Activated CD4-positive, alpha-beta T cell treated with anti-CD3 and anti-CD28 coated beads, Interleukin-2, amount 10 ng/mL, durations not matched to agents 7 days and 5 days (primary cell): ENCODE data around the gene APOO. TPM values are rescaled to one million over a fixed set of nuclear protein-coding genes. Genes with fewer than 3 reads are reported as not detected.

Source experiments
- CTCF ChIA-PET: fragments of 350-600 bp; sonication (Branson Sonifier 250); formaldehyde crosslinking; loops from one replicate; lab custom pipeline; 2021; ENCODE audit warnings: antibody characterized with exemption; lab: Charles Lee
- POLR2A ChIA-PET: fragments of 350-600 bp; sonication (Branson Sonifier 250); formaldehyde crosslinking; loops from one replicate; lab custom pipeline; 2021; ENCODE audit warnings: antibody characterized with exemption; lab: Charles Lee
- DNase-seq: peaks from one replicate; pipeline ENCODE4 v3.0.0-alpha.2; 2020
- H3K27ac Mint-ChIP-seq: one replicate; pipeline ENCODE4 v1.8.0; 2021; ENCODE audit warnings: mild to moderate bottlenecking, moderate library complexity, mixed read lengths
- H3K27me3 Mint-ChIP-seq: one replicate; pipeline ENCODE4 v1.8.0; 2021; ENCODE audit warnings: mixed read lengths
- H3K36me3 Mint-ChIP-seq: one replicate; pipeline ENCODE4 v1.8.0; 2021; ENCODE audit warnings: low read depth, mixed read lengths
- H3K4me1 Mint-ChIP-seq: one replicate; pipeline ENCODE4 v1.8.0; 2021; ENCODE audit warnings: mixed read lengths
- H3K4me3 Mint-ChIP-seq: one replicate; pipeline ENCODE4 v1.8.0; 2021; ENCODE audit warnings: mild to moderate bottlenecking, moderate library complexity, mixed read lengths
- H3K9me3 Mint-ChIP-seq: one replicate; pipeline ENCODE4 v1.8.0; 2021; ENCODE audit warnings: mixed read lengths
- total RNA-seq, 2 experiments: library from RNA; stranded (reverse); gene quantifications; one replicate each; pipeline ENCODE4 v1.2.3, GENCODE V29; 2021

The APOO gene
- total RNA-seq, 2 experiments from 2014 or later, result 26.6 to 28.5 TPM

DNA sequence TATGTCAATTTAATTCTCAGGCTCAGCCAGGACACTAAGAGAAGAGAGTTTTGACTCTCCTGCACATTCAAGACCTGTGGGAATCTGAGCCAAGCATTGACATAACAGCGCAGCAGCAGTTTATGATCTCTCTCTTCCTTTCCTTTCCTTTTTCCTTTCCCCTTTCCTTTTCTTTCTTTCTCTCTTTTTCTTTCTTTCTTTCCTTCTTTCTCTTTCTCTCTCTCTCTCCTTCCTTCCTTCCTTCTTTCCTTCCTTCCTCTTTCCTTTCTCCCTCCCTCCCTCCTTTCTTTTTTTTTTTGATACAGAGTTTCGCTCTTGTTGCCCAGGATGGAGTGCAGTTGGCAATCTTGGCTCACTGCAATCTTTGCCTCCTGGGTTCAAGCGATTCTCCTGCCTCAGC, 103.2 kb downstream of the APOO start:
- no peaks in the 10 kb centered on the region for H3K27me3 Mint-ChIP-seq
- no peaks in the 10 kb centered on the region for H3K9me3 Mint-ChIP-seq
- H3K27ac Mint-ChIP-seq, result no peak overlapping the region
- CTCF ChIA-PET, result no interaction called here
- POLR2A ChIA-PET, result no interaction called here
- H3K4me1 Mint-ChIP-seq, result peaks cover 7% of the 10 kb centered on the region
- no peak for DNase-seq
- H3K4me3 Mint-ChIP-seq, result no peak overlapping the region
- no peaks in the 10 kb centered on the region for H3K36me3 Mint-ChIP-seq

DNA sequence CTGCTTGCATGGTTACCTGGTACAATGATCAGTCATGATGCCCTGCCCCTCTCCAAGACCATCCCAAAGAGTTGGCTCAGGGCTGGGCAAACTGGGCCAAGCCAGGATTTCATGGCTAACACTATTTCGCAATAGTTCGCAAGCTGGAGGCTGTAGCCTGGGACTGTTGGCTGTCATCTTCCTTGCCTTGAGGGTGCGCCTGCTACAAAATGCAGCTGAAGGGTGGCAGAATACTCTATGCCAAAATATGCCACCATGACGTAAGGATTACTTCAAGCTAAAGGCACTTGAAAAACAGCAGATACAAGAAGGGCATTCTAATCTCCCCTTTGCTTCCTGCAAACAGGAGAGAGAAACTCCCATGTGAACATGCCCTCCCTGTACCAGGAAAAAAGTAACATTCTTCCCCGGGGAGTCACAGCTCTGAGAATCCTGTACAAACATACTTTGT, 103.8 kb downstream of the APOO start:
- Mint-ChIP-seq H3K9me3 (no peaks in the 10 kb centered on the region), H3K27me3 (no peaks in the 10 kb centered on the region), H3K36me3 (no peaks in the 10 kb centered on the region), H3K27ac (no peak overlapping the region), H3K4me1 (peaks cover 7% of the 10 kb centered on the region), H3K4me3 (no peak overlapping the region)
- CTCF ChIA-PET, result interaction anchor here (1.1 kb wide), 1 partner anchor 21 kb away, joined by 4 read pairs; the partner anchor contains the start of gene SAT1
- POLR2A ChIA-PET, result no interaction called here
- no peak for DNase-seq

DNA sequence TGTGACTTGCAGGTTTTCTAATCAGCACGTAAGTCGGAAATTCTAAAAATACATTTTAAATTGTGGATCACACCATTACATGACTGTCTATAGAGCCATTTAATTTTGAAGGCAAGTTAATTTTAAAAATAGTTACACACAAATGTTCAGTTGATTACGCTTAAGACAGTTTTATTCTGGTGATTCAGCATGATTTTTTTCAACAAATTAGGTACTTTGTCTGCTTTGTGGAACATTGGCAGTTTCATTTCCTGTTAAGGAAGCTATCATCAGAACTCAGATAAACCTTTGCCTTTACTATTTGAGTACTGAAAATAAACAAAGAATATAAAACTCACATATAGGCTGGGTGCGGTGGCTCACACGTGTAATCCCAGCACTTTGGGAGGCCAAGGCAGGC, 105.3 kb downstream of the APOO start:
- peaks cover 7% of the 10 kb centered on the region for H3K4me1 Mint-ChIP-seq
- DNase-seq, result no peak
- H3K9me3 Mint-ChIP-seq, result no peaks in the 10 kb centered on the region
- ChIA-PET POLR2A (no interaction called here), CTCF (no interaction called here)
- no peaks in the 10 kb centered on the region for H3K36me3 Mint-ChIP-seq
- H3K4me3 Mint-ChIP-seq, result no peak overlapping the region
- H3K27me3 Mint-ChIP-seq, result no peaks in the 10 kb centered on the region
- H3K27ac Mint-ChIP-seq, result no peak overlapping the region

DNA sequence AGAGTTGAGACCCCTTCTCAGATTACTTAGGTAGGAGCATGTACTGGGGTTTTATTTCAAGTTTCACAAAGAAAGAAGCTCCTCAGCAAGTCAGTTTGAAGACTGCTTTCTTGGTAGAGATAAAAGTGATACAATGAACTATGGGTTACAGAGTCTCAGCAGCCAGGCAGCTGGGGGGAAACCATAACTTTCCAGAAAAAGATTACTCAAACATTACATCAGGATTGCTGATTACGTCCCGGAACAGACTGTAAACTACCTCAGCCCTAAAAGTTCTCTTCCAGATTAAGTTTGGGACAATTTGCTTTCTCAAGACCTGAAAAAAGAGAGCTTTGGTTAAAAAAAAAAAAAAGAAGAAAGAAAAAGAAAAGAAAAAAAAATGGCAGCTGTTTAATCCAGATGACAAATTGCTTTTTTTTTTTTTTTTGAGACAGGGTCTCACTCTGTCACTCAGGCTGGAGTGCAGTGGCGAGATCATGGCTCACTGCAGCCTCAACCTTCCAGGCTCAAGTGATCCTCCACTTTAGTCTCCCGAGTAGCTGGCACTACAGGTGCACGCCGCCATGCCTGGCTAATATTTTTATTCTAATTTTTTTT, 108.2 kb downstream of the APOO start:
- H3K9me3 Mint-ChIP-seq, result no peaks in the 10 kb centered on the region
- ChIA-PET POLR2A (no interaction called here), CTCF (interaction anchor here (0.7 to 1.0 kb wide), 2 partner anchors 10 to 491 kb away, joined by 3 read pairs; no protein-coding TSS in a partner anchor)
- H3K4me1 Mint-ChIP-seq, result peaks cover 7% of the 10 kb centered on the region
- no peaks in the 10 kb centered on the region for H3K27me3 Mint-ChIP-seq
- no peaks in the 10 kb centered on the region for H3K36me3 Mint-ChIP-seq
- no peak overlapping the region for H3K27ac Mint-ChIP-seq
- DNase-seq, result no peak
- H3K4me3 Mint-ChIP-seq, result no peak overlapping the region

DNA sequence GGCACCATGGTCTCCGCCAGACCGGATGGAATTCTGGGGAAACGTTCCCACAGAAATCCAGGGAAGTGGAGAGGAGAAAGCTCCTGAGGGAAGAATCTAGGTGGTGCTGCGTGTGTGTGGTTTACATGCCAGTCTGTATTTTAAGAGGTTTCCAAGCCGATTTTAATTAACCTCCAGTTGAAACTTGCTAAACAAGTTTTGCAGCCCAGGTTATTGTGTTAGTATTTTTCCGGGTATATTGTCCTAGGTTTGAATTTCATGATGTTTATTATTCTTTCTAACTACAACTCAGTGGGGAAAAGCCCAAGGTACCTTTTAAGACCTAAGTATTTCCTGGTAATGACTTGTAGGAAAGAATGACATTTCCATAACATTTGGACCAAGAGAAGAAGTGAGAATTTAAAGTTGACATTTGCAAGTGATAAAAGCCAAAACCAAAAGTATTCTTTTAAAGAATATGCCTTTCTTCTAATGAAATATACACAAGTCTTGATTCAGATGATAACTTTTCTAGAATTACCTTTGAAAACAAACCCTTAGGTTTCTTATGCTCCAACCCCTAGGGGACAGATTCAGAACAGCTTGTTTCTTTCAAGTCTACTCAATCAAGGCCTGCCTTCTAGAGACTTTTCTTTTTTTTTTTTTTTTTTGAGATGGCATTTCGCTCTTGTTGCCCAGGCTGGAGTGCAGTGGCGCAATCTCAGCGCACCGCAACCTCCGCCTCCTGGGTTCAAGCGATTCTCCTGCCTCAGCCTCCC, 110.2 kb downstream of the APOO start:
- Mint-ChIP-seq H3K27ac (no peak overlapping the region), H3K27me3 (no peaks in the 10 kb centered on the region), H3K4me1 (peaks cover 3% of the 10 kb centered on the region), H3K4me3 (no peak overlapping the region), H3K9me3 (no peaks in the 10 kb centered on the region), H3K36me3 (no peaks in the 10 kb centered on the region)
- no peak for DNase-seq
- ChIA-PET POLR2A (no interaction called here), CTCF (interaction anchor here (1.8 kb wide), 1 partner anchor 15 kb away, joined by 6 read pairs; the partner anchor contains the start of gene SAT1)

DNA sequence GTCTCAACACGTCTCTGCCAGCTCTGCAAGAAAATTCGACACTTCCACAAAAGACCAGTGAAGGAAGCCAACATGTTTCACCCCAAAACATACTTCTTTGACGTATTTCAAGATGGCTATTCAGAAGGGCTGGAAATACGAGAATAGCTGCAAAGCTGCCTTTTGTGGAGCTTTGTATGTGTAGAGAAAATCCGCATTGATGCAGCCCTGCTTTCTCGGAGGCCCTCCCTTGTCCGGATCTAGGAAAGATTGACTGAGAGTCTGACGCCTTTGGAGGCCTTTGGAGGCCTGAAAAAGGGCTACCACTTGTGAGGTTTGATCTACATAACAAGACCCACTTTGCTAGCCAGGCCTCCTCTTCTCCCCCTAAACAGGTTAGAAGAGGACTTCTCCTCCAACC, 112.5 kb downstream of the APOO start:
- no peak overlapping the region for H3K4me3 Mint-ChIP-seq
- no peak for DNase-seq
- H3K27ac Mint-ChIP-seq, result no peak overlapping the region
- CTCF ChIA-PET, result interaction anchor here (0.6 to 1.2 kb wide), 3 partner anchors 11 to 78 kb away, joined by 3 to 4 read pairs (median 3); no protein-coding TSS in a partner anchor
- POLR2A ChIA-PET, result no interaction called here
- no peaks in the 10 kb centered on the region for H3K36me3 Mint-ChIP-seq
- no peaks in the 10 kb centered on the region for H3K27me3 Mint-ChIP-seq
- no peaks in the 10 kb centered on the region for H3K4me1 Mint-ChIP-seq
- no peaks in the 10 kb centered on the region for H3K9me3 Mint-ChIP-seq

DNA sequence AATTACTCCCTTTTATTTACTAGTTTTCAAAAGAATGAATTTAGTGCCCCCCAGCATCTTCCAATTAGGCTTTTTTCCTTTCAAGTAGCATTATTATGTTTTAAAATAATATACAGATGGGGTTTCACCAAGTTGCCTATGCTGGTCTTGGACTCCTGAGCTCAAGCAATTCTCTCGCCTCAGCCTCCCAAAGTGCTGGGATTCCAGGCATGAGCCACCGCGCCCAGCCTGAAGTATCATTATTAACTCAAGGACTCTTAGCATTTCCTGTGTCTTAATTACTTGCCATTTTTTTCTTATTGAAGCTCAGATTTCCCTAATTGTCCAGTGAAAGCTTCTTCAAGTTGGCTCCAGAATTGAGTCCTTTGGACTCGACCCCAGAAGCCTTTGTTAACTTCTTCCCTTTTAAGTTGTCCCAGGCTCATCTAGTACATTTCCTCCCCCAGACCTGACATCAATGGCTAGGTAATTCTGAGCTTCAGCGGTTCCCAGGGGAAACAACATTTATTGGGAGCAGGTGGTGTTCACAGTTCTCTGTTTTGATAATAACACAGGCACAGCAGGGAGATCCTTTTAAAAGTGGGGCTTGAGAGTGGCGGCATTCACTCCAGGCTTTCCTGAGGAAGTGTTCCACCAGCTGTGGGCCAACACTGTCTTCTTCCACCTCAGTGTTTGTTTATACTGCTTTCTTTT, 114.7 kb downstream of the APOO start:
- DNase-seq, result no peak
- Mint-ChIP-seq H3K4me1 (peaks cover 4% of the 10 kb centered on the region), H3K27ac (no peak overlapping the region), H3K4me3 (no peak overlapping the region), H3K9me3 (no peaks in the 10 kb centered on the region), H3K36me3 (no peaks in the 10 kb centered on the region), H3K27me3 (no peaks in the 10 kb centered on the region)
- CTCF ChIA-PET, result interaction anchor here (1.1 kb wide), 1 partner anchor 8 kb away, joined by 3 read pairs; no protein-coding TSS in a partner anchor
- POLR2A ChIA-PET, result no interaction called here

DNA sequence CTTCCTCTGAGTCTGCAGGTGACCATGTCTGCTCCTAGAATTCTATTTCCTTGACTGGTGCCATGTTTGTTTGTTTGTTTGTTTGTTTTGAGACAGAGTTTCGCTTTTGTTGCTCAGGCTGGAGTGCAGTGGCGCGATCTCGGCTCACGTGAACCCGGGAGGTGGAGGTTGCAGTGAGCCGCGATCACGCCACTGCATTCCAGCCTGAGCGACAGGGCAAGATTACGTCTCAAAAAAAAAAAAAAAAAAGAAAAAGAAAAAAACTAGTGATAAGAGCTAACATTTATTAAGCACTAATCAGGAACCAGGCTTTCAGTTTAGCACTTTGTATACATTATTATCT, 117.6 kb downstream of the APOO start:
- Mint-ChIP-seq H3K27me3 (no peaks in the 10 kb centered on the region), H3K27ac (no peak overlapping the region), H3K4me1 (peaks cover 12% of the 10 kb centered on the region), H3K9me3 (no peaks in the 10 kb centered on the region), H3K36me3 (peaks cover 8% of the 10 kb centered on the region), H3K4me3 (no peak overlapping the region)
- no peak for DNase-seq
- ChIA-PET POLR2A (no interaction called here), CTCF (interaction anchor here (0.5 kb wide), 1 partner anchor 155 kb away, joined by 3 read pairs; no protein-coding TSS in a partner anchor)

DNA sequence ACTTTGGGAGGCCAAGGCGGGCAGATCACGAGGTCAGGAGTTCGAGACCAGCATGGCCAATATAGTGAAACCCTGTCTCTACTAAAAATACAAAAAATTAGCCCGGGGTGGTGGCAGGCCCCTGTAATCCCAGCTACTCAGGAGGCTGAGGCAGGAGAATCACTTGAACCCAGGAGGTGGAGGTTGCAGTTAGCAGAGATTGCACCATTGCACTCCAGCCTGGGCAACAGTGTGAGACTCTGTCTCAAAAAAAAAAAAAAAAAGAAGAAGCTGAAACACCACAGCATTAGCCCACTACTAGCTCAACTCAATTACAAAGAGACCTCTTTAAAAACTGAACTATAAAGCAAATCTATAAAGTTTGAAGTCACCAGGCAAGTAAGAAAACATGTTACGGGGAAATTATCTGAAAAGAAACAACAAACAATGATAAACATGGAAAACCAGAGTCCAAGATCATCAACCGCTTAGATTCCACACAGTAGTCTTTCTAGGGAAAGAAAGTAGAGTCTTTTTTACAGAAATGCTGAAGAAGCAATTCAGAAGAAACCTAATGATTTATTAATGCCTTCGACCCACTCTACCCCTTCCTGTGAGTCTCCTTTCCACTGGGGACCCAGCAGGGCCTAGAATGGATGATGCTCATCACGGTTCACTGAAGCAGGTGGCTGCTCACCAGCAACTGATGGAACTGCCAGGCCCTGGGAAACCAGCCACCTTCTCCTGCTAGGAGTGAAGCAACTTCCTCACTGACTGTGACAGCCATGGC, 118.2 kb downstream of the APOO start:
- Mint-ChIP-seq H3K4me1 (peaks cover 18% of the 10 kb centered on the region), H3K27ac (no peak overlapping the region), H3K27me3 (no peaks in the 10 kb centered on the region), H3K4me3 (no peak overlapping the region), H3K9me3 (no peaks in the 10 kb centered on the region), H3K36me3 (peaks cover 14% of the 10 kb centered on the region)
- ChIA-PET POLR2A (no interaction called here), CTCF (interaction anchor here (0.5 kb wide), 1 partner anchor 155 kb away, joined by 3 read pairs; no protein-coding TSS in a partner anchor)
- DNase-seq, result no peak

DNA sequence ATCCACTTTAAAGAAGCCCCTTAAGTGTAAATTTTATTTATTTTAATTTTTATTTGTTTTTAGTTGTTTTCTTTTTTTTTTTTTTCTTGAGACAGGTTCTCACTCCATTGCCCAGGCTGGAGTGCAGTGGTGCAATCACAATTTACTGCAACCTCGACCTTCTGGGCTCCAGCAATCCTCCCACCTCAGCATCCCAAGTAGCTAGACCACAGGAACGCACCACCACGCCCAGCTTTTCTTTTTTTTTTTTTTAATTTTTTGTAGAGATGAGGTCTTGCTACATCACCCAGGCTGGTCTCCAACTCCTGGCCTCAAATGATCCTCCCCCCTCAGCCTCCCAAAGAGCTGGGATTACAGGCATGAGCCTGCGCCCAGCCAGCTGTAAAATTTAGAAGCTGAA, 118.8 kb downstream of the APOO start:
- H3K4me3 Mint-ChIP-seq, result no peak overlapping the region
- H3K27me3 Mint-ChIP-seq, result no peaks in the 10 kb centered on the region
- H3K36me3 Mint-ChIP-seq, result peaks cover 20% of the 10 kb centered on the region
- no peak overlapping the region for H3K27ac Mint-ChIP-seq
- POLR2A ChIA-PET, result no interaction called here
- CTCF ChIA-PET, result no interaction called here
- no peaks in the 10 kb centered on the region for H3K9me3 Mint-ChIP-seq
- peaks cover 22% of the 10 kb centered on the region for H3K4me1 Mint-ChIP-seq
- no peak for DNase-seq

DNA sequence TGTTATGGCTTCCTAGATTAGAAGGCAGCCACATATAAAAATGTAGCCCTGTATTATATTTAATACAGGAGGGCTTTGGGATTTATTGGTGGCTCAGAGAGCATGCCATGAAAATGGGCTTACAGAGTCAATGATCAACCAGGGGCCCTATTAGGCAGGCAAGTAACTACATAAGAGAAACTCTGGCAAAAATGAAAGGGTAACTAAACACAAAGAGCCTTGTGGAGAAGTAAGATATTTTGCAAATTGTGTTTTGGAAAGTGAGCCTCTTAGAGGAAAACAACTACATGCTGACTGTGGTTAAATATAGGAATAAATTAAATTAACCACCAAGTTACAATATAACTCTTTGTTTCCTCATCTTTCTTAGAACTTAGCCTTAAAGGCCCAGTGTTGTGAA, 119.2 kb downstream of the APOO start:
- Mint-ChIP-seq H3K27ac (no peak overlapping the region), H3K36me3 (peaks cover 24% of the 10 kb centered on the region), H3K4me1 (peaks cover 22% of the 10 kb centered on the region), H3K9me3 (no peaks in the 10 kb centered on the region), H3K4me3 (no peak overlapping the region), H3K27me3 (no peaks in the 10 kb centered on the region)
- ChIA-PET CTCF (interaction anchor here (1.2 kb wide), 1 partner anchor 113 kb away, joined by 4 read pairs; no protein-coding TSS in a partner anchor), POLR2A (no interaction called here)
- DNase-seq, result no peak

DNA sequence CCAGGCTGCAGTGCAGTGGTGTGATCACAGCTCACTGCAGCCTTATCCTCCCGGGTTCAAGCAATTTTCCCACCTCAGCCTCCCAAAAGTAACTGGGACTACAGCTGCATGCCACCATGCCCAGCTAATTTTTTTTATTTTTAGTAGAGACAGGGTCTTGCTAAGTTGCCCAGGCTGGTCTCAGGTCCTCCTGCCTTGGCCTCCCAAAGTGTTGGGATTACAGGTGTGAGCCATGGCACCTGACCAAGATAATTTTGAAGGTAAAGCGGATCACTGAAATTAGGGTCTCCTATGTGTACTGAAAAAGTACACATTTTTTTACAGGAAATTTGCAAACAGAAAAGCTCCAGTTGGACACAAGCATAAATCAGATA, 120.0 kb downstream of the APOO start:
- Mint-ChIP-seq H3K4me3 (no peak overlapping the region), H3K27ac (no peak overlapping the region)
- CTCF ChIA-PET, result interaction anchor here (1.1 to 1.2 kb wide), 2 partner anchors 9 to 114 kb away, joined by 3 to 4 read pairs; no protein-coding TSS in a partner anchor

More for the DNA sequence above, 120.0 kb downstream of the APOO start:
- Mint-ChIP-seq H3K4me1 (peaks cover 23% of the 10 kb centered on the region), H3K9me3 (no peaks in the 10 kb centered on the region), H3K36me3 (peaks cover 25% of the 10 kb centered on the region), H3K27me3 (no peaks in the 10 kb centered on the region)
- POLR2A ChIA-PET, result no interaction called here
- DNase-seq, result no peak
